Panc1 (cell line): Measurements from ENCODE around the gene ZBTB7B. TPM values are rescaled to one million over a fixed set of nuclear protein-coding genes. Genes with fewer than 3 reads are reported as not detected.
A peak's percentile ranks its signal among the peaks of the same experiment; 100 is the strongest.

Experiments used
- ATAC-seq: fragments of 200-7000 bp; cut with Tn5 transposase; 2 replicates; pipeline ENCODE4 v1.9.1; 2020; ENCODE audit warnings: mild to moderate bottlenecking, moderate library complexity
- BruUV-seq: library from RNA; stranded (reverse); fragments of 400-500 nt; replicated peaks from 2 replicates; lab custom pipeline; 2021; lab: Mats Ljungman, UMichigan
- CTCF ChIA-PET: fragments of 300-600 bp; sonication (Branson Sonifier 250); formaldehyde crosslinking; loops from one replicate; lab custom pipeline; 2022; ENCODE audit warnings: antibody characterized with exemption; lab: Charles Lee
- POLR2A ChIA-PET: fragments of 300-600 bp; sonication (Branson Sonifier 250); formaldehyde crosslinking; loops from one replicate; lab custom pipeline; 2022; ENCODE audit warnings: antibody characterized with exemption; lab: Charles Lee
- DNase-seq: peaks from one replicate; pipeline ENCODE4 v3.0.0-alpha.2; 2010; ENCODE audit warnings: low read depth, low spot score
- H3K27ac ChIP-seq: 2 replicates; pipeline ENCODE4 v1.5.1; 2011; ENCODE audit warnings: mild to moderate bottlenecking, low read length, inconsistent platforms
- H3K27me3 ChIP-seq: fragments of 200-500 bp; sonication (Bioruptor generic); 2 replicates; pipeline ENCODE4 v1.6.0; 2014; ENCODE audit warnings: low read length, inconsistent platforms; ENCODE audit not compliant: control insufficient read depth, insufficient read depth
- H3K36me3 ChIP-seq: fragments of 200-500 bp; sonication (Bioruptor generic); 2 replicates; pipeline ENCODE4 v1.5.1; 2014; ENCODE audit warnings: inconsistent platforms, mild to moderate bottlenecking, low read length, moderate library complexity; ENCODE audit not compliant: control insufficient read depth, insufficient read depth
- H3K4me1 ChIP-seq: 2 replicates; pipeline ENCODE4 v1.5.1; 2011; ENCODE audit warnings: inconsistent platforms, mild to moderate bottlenecking, low read length, moderate library complexity; ENCODE audit not compliant: control insufficient read depth, insufficient read depth
- H3K4me3 ChIP-seq, 2 experiments: 2 replicates each; pipeline ENCODE4 v1.5.1; 2011 to 2012; ENCODE audit warnings: low read depth in 2 of 2, low read length in 2 of 2, mild to moderate bottlenecking in 2 of 2, inconsistent platforms in 1 of 2, moderate library complexity in 1 of 2
- H3K9me3 ChIP-seq: fragments of 200-500 bp; sonication (Bioruptor generic); 2 replicates; pipeline ENCODE4 v1.5.1; 2014; ENCODE audit warnings: low read depth, mild to moderate bottlenecking, inconsistent platforms, low read length, moderate library complexity; ENCODE audit not compliant: control insufficient read depth, insufficient read depth
- CTCF ChIP-seq: fragments of 450-650 bp; IDR thresholded peaks from 2 replicates; pipeline ENCODE4 v1.5.1; 2017; ENCODE audit warnings: mild to moderate bottlenecking
- POLR2AphosphoS5 ChIP-seq: IDR thresholded peaks from 2 replicates; pipeline ENCODE4 v1.6.1; 2012; ENCODE audit warnings: mild to moderate bottlenecking, low read depth, low read length, moderate library complexity
- SIN3A ChIP-seq: IDR thresholded peaks from 2 replicates; pipeline ENCODE4 v1.6.1; 2012; ENCODE audit warnings: low read depth, mild to moderate bottlenecking, low read length, moderate library complexity, borderline replicate concordance; ENCODE audit not compliant: insufficient read depth
- TCF7L2 ChIP-seq: IDR thresholded peaks from 2 replicates; pipeline ENCODE4 v1.6.1; 2011; ENCODE audit warnings: mild to moderate bottlenecking, low read depth, low read length, inconsistent platforms
- in situ Hi-C: cut with HindIII; loops from 2 replicates; pipeline ENCODE4 v1.10.0; 2016; ENCODE audit warnings: low sequenced_read_pairs, low pct_unique_long_range_greater_than_20kb
- intact Hi-C: fragments of 100-400 bp; cut with micrococcal nuclease; formaldehyde crosslinking; loops from one replicate; pipeline ENCODE4 v1.10.0; 2022; ENCODE audit not compliant: unreplicated experiment
- total RNA-seq: library from RNA; stranded (reverse); gene quantifications from one replicate; pipeline ENCODE4 v1.2.1, GENCODE V29; 2021; ENCODE audit not compliant: unreplicated experiment
- TF ChIP-seq, protein P1 (sequence below), 2 experiments: IDR thresholded peaks; 2 replicates each; pipeline ENCODE4 v1.6.1; 2011 to 2012; ENCODE audit warnings: low read depth in 2 of 2, control low read depth in 1 of 2, low read length in 1 of 2, mild to moderate bottlenecking in 1 of 2, moderate library complexity in 1 of 2; ENCODE audit not compliant: insufficient read depth in 1 of 2

ZBTB7B gene
- total RNA-seq, 1 experiment from 2014 or later: 55.8 TPM

DNA sequence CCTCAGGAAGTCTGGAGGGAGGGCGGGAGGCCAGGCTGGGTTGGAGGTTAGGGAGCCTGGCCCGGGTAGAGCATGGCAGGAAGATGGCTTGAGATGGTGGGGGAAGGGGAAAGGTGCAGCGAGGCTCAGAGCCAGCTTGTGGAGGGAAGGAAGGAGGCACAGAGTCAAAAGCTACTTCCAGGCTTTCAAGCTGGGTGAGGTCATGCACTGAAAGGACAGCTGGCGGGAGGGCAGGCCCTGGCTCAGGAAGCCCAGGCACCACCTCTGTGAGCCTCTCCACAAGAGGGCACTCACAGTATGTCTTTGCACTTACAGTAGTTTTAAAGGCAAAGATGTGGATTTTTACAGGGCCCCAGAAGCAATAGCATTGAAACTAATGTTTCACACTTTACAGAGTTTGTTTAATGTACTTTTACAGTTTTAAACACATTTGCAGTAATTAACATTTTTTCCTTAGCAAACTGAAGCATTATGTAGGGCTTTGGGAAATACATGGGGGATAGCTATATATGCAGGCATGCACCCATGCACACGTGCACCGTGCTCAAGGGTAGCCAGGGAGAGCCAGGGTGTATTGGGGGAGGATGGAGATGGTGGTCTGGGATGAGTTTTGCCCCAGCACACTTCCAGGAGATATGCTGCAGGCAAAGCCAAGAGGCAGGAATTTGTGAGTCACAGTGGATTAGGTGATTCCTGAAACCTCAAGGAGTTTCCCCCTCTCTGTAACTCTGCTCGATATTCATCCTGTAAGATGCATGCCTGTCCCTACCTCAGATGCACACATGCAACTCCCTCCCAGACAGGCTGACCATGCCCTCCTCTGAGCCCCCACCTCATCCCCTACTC, 42.4 kb downstream of the ZBTB7B start:
- Histone ChIP-seq H3K9me3 (no peaks in the 10 kb centered on the region), H3K27ac (no peak overlapping the region), H3K27me3 (no peaks in the 10 kb centered on the region), H3K4me3 (no peak overlapping the region), H3K4me1 (peaks cover 5% of the 10 kb centered on the region), H3K36me3 (no peaks in the 10 kb centered on the region)
- peak; percentile 45 for DNase-seq
- TF ChIP-seq, protein P1, sequence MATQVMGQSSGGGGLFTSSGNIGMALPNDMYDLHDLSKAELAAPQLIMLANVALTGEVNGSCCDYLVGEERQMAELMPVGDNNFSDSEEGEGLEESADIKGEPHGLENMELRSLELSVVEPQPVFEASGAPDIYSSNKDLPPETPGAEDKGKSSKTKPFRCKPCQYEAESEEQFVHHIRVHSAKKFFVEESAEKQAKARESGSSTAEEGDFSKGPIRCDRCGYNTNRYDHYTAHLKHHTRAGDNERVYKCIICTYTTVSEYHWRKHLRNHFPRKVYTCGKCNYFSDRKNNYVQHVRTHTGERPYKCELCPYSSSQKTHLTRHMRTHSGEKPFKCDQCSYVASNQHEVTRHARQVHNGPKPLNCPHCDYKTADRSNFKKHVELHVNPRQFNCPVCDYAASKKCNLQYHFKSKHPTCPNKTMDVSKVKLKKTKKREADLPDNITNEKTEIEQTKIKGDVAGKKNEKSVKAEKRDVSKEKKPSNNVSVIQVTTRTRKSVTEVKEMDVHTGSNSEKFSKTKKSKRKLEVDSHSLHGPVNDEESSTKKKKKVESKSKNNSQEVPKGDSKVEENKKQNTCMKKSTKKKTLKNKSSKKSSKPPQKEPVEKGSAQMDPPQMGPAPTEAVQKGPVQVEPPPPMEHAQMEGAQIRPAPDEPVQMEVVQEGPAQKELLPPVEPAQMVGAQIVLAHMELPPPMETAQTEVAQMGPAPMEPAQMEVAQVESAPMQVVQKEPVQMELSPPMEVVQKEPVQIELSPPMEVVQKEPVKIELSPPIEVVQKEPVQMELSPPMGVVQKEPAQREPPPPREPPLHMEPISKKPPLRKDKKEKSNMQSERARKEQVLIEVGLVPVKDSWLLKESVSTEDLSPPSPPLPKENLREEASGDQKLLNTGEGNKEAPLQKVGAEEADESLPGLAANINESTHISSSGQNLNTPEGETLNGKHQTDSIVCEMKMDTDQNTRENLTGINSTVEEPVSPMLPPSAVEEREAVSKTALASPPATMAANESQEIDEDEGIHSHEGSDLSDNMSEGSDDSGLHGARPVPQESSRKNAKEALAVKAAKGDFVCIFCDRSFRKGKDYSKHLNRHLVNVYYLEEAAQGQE (IDR thresholded peaks at IDR 0.05; ENCODE audit: insufficient read depth in 1 of 2, low read depth in 2 of 2, low read length in 1 of 2): no peak
- no peak for TF ChIP-seq POLR2AphosphoS5
- TF ChIP-seq CTCF: peak; percentile 89
- no peak for TF ChIP-seq SIN3A
- intact Hi-C loops (no loop called here), in situ Hi-C loops (no loop called here)
- ChIA-PET POLR2A (interaction anchor here (0.6 kb wide), 1 partner anchor 59 kb away, joined by 5 read pairs; no protein-coding TSS in a partner anchor), CTCF (interaction anchor here (0.7 to 1.8 kb wide), 5 partner anchors 10 to 40 kb away, joined by 3 to 13 read pairs (median 5); no protein-coding TSS in a partner anchor)
- peak; percentile 94 for ATAC-seq
- BruUV-seq: no TSS peak

DNA sequence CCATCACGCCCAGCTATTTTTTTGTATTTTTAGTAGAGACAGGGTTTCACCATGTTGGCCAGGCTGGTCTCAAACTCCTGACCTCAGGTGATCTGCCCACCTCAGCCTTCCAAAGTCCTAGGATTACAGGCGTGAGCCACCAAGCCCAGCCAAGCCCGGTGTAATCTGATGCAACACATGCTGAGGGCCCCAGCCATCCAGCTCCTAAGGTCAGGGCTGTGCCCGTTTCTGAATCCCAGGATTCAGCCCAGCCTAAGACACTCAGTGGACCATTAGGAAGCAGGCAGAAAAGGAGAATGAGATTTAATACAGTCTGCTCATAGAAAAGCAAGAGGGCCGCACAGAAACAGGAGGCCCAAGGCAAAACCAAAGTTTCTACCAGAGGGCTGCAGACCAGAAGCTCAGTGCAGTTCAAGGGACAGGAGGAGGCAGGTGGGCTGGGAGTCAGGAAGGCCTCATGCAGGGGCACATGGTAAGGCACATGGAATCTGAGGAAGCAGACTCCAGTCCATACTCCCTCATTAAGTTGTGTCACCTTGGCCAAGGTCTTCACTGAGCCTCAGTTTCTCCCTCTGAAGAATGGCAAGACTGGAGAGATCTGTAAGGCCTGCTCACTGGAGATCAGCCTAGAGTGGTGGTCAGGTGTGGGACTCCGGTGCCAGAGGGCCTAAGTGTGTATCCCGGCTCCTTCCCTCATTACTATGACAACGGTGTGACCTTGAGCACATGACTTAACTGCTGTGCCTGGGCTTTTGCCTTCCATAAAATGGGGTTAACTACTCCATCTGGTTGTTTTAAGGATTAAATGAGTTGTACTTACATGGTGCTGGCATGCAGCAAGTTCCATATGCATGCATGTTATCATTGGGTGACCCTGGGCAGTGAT, 46.1 kb downstream of the ZBTB7B start:
- BruUV-seq: no TSS peak
- no peak for TF ChIP-seq TCF7L2
- no peak for TF ChIP-seq SIN3A
- TF ChIP-seq POLR2AphosphoS5: no peak
- TF ChIP-seq, protein P1 (IDR thresholded peaks at IDR 0.05; ENCODE audit: insufficient read depth in 1 of 2, low read depth in 2 of 2, low read length in 1 of 2): no peak
- TF ChIP-seq CTCF: no peak
- Histone ChIP-seq H3K27me3 (no peaks in the 10 kb centered on the region), H3K4me1 (peaks cover 14% of the 10 kb centered on the region), H3K9me3 (no peaks in the 10 kb centered on the region), H3K4me3 (no peak overlapping the region), H3K27ac (no peak overlapping the region; the same call in 1 of the 2 replicates), H3K36me3 (peaks cover 2% of the 10 kb centered on the region; the same call in 1 of the 2 replicates)
- ChIA-PET POLR2A (no interaction called here), CTCF (interaction anchor here (1.0 kb wide), 1 partner anchor 54 kb away, joined by 7 read pairs; no protein-coding TSS in a partner anchor)
- DNase-seq (no peak), ATAC-seq (no peak)
- in situ Hi-C loops: no loop called here
- intact Hi-C loops: no loop called here
